Posterior cingulate gyrus (tissue), 11 donors: ENCODE results near the gene GALNT12.

Experiments
- DNase-seq, 10 donors: peaks; one replicate each; pipeline versions ENCODE4 v3.0.0 to v3.0.0-alpha.2; 2020 to 2021; ENCODE audit warnings: mixed read lengths in 3 of 10
- intact Hi-C: fragments of 100-400 bp; cut with DNase I; formaldehyde crosslinking; loops from one replicate; pipeline ENCODE4 v1.15.1; 2023

The GALNT12 gene

DNA sequence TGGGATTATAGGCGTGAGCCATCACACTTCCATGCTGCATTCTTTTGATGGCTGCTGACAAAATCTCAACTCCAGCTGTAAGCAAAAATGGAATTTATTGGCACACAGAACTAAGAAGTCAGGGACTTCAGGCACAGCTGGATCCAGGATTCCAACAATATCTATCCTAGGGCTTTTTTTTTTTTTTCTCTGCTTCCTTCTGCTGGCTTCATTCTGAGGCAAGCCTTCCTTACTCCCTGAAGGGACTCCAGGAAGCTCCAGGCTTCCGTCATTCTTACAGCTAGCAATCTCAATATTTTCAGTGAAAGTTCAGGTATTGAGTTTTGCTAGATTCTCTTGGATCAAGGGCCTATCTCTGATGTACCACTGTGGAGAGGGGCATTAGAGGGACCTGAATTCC, 66.1 kb downstream of the GALNT12 start:
- intact Hi-C loops = no loop called here
- DNase-seq = no peak

DNA sequence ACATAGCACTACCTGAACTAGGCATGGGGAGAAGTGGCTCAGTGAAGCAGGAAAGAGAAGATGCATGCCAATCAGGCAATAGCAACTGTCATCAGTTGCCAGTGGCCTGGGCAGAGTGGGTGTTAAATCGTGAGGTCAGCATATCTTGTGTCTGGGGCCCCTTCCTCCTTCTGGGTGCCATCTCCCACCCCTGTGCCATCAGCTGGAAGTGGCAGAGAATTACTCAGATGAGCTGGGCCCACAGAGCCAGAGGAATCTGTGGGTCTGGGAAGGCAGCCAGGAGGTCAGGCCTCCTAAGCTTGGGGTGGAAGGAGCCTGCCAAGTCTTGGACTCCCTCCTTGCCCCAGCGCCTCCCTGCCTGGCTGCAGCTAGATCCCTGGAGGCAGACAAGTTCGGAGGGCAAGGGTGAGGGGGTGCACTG, 66.5 kb downstream of the GALNT12 start:
- intact Hi-C loops = no loop called here
- DNase-seq = peak in 4 of 10 donors; percentile 9 to 90 (median 24)

DNA sequence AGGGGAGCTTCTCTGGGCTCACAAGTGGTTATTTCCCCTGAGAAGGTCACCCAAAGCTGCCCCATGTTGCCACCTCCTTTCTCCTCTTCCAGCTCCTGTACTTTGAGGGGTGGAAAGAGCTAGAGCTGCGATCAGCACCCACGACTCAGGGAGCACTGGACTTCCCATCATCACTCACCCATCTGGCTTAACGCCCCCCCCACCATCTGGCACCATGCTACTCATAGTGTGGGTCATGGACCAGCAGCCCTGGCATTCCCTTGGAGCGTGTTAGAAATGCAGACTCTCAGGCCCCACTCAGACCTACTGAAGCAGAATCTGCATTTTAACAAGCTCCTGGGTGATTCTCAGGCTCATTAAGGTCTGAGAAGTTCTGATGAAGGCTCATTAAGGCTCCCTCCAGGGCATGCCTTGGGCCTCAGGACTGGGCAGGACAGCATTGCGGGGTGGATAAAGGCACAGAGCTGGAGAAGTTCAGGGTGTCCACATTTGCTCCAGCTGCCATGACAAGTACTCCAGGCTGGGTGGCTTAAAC, 67.3 kb downstream of the GALNT12 start:
- intact Hi-C loops = no loop called here
- peak in 1 of 10 donors; percentile 19 for DNase-seq

DNA sequence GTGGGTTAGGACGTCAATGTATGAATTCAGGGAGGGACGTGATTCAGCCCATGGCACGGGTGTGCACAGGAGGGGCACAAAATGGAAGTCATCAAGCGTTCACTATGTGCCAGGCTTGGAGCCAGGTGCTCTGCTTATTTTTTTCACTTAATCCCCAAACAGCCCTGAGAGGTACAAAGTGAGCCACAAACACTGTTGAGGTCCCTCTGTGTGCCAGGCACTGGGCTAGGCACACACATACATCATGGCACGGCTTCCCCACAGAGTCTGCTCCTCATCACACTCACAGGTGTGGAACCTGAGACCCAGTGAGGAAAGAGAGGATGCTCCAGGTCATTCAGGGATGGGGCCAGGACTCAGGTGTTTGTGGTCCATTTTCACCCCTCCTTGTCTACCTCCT, 68.1 kb downstream of the GALNT12 start:
- intact Hi-C loops = no loop called here

DNA sequence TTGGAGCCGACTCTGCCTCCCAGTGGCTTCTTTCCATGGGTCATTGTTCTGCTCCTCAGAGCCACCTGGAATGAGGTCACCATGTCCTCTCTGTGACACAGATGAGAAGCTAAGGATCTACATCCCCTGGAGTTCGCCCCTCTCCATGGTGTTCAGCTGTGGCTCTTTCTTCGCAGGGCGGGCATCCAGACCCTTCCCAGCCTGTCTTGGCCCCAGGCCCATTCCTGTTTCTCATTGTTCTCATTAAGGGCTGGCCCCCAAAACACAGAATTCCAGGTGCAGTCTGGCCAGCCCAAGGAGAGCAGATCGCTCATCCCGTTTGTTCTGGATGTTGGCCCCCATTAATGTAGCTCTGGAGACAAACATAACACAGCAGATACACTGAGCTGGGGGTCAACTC, 69.8 kb downstream of the GALNT12 start:
- DNase-seq = peak in 1 of 10 donors; percentile 30
- intact Hi-C loops = no loop called here

More for the DNA sequence above, 68.1 kb downstream of the GALNT12 start:
- DNase-seq = peak in 1 of 10 donors; percentile 24

DNA sequence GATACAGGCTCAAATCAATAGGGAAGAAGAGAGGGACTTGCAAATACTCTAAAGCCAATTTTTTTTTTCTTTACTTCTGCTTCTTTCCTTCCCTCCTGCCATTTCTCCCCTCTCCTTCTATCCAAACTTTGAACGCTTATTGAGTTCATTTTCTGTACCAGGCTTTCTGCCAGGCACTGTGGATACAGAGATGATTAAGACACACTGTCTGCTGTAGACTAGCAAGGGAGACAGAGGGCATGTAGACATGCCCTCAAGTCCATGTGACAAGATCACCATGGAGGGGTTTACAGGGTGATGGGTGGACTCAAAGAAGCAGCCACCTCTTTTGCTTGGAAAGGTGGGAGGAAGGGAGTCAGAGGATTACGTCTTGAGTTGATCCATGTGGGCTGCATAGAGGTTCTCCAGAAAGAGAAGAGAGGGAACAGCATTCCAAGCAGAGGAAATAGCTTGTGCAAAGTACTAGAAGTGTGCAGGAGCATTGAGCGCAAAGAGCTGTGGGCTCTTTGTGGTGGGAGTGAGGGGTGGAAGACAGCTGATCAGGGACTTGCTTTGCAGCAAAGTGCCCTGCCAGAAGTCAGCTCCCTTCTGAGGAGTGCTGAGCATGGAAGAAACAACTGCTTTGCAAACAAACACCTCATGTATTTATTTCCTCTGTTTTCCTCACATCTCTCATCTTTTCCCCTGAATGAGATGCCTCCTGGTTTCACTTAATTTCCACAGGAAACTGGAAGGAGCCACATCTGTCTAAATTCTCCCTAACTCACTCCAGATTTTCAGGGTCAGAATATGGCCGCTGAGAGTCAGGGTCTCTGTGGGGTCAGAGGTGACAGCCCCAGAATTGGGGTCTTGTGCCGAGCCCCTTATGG, 71.9 kb downstream of the GALNT12 start:
- intact Hi-C loops = no loop called here
- peak in 1 of 10 donors; percentile 12 for DNase-seq

DNA sequence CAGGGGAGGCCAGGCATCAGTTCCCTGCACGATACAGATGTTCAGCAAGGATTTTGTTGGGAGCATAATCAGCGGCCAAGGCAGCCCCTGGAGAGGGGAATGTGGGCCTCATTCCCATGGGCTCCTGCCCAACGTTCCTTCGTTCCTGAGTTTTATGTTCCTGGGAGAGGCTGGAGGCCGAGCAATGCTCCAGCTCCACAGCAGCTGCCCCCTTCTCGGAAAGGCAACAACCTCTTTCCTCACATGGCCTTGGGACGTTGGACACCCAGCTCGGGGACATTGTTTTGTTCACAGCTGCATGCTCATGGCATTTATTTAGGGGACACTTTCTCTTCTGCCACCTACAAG, 72.5 kb downstream of the GALNT12 start:
- DNase-seq = peak in 1 of 10 donors; percentile 35
- intact Hi-C loops = no loop called here

DNA sequence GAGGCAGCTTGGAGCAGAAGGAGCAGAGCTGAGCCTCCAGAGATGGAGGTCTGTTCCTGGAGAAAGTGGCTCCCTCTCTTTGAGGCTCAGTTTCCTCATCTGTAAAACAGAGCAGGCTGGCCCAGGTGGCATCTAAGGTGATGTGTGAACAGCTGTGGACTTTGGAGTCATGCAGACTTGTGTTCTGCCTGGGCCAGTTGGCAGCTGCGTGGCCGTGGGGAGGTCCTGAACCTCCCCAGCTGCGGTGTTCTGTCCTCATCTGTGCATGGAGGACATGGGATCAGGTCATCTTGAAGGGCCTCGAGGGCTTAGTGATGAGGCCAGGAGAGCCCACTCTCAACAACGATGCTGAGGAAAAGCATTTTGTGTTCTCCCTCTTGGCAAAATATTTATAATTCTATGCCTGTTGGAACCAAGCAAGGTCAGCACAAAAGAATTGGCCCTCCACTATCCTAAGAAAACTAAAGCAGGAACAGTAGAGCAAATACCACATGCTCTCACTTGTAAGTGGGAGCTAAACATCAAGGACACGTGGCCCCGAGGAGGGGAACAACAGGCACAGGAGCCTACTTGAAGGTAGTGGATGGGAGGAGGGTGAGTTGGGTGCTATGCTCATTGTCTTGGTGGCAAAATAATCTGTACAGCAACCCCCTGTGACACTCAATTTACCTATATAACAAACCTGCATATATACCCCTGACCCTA, 73.0 kb downstream of the GALNT12 start:
- peak in 1 of 10 donors; percentile 60 for DNase-seq
- intact Hi-C loops = no loop called here

DNA sequence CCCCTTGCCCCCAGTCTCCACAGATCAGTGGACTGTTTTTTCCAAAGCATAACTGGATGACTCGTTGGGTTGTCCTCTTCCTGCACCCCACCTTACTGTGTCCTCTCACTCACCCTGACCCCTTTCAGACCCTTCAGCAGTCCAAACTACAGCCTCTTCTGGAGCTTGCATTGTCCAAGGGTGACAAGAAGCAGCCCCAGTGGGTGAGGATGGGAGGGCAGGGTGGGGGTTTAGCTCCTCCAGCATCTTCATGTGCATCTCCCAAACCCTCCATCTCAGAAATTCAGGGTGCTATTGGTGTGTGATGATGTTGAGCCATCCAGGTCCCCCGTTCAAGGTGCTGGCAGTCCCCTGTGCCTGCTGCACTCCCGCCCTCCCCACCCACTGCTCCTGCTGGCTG, 73.9 kb downstream of the GALNT12 start:
- intact Hi-C loops = no loop called here
- peak in 1 of 10 donors; percentile 8 for DNase-seq

DNA sequence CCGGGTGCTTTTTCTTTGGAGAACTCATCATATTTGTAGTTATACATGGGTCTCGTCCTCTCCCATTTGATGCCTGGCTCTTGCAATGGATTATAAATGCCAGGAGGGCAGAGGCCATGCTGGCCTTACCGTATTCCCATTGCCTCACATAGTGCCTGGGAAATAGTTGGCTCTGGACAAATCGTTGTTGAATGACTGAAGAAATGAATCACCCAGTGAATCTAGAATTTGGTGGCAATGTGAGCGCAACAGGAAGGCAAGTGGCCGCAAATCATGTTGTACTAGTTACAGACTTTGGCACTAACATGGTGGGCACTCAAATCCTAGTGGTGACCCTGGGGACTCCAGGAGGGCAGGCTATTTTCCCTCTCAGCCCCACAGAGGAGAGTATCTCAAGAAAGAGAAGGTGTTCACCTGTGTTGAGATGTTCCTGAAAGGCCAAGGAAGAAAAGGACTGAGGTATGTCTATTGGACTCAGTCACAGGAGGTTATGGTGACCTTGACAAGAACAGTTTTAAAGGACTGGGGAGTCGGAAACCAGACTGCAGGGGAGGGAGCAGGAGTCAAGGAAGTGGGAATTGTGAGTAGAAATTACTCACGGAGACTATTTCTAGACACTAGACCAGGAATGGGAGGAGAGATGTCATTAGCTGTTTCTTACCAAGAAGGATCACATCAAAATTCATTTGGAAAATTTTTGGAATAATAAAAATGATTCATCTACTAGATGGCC, 74.5 kb downstream of the GALNT12 start:
- peak in 1 of 10 donors; percentile 22 for DNase-seq
- intact Hi-C loops = no loop called here

DNA sequence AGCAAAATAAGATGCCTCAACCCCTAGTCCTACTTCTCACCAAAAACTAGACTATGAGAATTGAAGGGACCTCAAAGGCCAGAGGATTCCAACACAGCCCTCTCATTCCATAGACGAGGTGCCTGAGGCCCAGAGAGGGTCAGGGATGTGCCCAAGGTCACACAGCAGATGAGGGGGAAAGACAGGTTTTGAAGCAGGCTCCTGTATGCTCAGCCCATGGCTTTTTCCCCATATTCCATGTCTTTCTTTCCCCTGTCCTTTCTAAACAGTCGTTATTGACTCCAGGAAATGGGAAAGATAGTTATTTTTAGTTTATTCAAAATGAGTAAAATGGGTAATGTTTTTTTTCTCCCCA, 75.1 kb downstream of the GALNT12 start:
- no peak for DNase-seq
- intact Hi-C loops = no loop called here

DNA sequence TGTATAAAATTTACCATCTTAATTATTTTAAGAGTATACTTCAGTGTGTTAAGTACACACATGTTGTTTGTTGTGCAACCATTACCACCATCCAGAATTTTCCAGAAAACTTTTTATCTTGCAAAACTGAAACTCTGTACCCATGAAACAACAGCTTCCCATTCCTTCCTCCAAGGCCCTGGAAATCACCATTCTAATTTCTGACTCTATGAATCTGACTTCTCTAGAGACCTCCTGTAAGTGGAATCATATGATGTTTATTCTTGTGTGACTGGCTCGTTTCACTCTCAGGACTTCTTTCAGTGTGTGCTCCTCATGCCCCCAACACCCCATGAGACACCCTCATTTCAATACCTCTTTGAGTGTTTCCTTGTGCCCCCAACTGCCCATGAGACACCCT, 75.8 kb downstream of the GALNT12 start:
- DNase-seq = no peak
- intact Hi-C loops = no loop called here

DNA sequence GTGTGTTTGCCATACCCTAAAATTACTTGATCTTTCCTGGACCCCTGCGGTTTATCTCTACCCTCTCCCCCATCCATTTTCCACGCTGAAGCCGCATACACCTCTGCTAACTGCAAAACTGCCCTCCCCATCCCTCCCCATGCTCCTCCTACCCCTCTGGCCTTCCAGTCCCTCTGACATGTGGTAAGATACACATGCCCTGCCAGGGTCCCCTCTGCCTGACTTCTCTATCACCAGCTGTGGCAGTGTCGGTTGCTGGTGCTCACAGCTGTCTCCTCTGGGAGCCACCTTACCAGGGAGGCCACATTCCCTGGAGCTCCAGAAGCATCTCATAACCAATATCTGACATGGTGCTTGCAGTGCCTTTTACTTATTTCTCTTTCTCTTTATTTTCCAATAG, 77.4 kb downstream of the GALNT12 start:
- DNase-seq = no peak
- intact Hi-C loops = no loop called here

DNA sequence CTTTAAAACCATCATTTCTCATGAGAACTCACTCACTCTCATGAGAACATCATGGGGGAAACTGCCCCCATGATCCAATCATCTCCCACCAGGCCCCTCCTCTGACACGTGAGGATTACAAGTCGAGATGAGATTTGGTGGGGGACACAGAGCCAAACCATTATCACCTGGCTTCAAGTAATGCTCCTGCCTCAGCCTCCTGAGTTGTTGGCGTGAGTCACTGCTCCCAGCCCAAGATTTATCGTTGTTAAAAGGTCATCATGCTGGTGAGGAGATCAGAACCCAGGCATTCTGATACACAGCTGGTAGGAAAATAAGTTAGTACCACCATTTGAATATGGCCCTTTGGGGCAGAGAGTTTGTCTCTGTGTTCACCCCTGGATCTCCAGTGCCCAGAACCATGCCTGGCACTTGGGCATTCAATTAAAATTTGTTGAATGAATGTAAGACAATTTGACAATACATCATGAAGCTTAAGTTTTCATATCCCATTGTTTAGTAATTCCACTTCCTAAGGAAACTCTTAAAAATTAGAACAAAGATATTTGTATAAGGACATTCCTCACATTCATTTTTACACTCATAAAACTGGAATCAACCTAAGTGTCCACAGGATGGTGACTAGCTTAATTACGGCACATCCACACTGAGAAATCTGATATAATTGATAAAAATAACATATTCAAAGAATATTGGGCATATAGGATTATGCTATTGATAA, 78.3 kb downstream of the GALNT12 start:
- intact Hi-C loops = no loop called here
- DNase-seq = peak in 1 of 10 donors; percentile 8

DNA sequence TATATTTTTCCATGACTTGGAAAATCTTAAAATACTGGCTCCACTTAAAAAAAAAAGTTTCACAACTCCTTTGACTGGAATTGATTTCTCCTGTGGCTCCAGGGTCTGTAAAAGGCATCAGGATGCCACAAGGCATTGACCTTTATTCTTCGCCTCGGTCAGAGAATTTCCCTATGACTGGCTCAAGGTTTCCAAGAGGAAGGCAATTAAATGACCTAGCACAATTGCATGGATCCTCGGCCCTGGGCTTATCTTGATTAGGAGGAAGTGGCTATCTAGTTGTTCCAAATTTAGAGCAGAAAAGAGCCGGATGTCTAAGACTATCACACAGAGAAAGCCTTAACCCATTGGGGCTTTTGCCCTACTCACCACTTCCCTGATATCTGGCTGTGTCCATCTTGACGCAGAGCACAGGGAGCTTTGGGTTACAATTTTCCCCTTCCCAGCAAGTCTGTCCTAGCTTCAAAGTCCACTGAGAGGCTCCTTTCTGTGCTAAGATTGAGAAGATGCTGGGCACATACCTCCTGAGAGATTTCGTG, 79.3 kb downstream of the GALNT12 start:
- intact Hi-C loops = no loop called here
- peak in 1 of 10 donors; percentile 17 for DNase-seq

DNA sequence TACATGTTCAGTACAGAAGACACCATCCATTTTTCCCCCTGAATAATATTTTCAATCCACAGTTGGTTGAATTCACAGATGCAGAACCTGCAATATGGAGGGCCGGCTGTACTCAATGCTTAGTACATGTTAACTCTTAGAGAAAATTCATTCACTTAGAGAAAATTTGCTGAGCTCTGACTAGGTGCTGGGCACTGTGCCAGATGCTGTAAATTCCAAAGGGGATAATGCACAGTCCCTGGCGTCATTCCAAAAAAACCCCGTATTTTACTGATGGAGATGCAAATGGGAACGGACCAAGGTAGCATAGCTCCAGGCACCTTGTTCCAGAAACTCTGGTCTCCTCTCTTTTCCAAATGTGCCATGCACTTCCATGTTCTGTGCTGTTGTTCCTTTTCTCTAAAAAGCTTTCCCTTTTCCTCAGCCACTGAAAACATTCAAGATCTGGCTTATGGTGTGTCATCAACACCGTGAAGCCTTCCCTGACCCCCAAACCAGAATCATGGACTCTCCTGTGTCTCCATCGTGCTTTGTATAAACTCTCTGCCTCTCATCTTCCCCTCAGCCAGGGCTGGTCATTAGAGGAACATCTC, 80.5 kb downstream of the GALNT12 start:
- DNase-seq = peak in 1 of 10 donors; percentile 60
- intact Hi-C loops = no loop called here

DNA sequence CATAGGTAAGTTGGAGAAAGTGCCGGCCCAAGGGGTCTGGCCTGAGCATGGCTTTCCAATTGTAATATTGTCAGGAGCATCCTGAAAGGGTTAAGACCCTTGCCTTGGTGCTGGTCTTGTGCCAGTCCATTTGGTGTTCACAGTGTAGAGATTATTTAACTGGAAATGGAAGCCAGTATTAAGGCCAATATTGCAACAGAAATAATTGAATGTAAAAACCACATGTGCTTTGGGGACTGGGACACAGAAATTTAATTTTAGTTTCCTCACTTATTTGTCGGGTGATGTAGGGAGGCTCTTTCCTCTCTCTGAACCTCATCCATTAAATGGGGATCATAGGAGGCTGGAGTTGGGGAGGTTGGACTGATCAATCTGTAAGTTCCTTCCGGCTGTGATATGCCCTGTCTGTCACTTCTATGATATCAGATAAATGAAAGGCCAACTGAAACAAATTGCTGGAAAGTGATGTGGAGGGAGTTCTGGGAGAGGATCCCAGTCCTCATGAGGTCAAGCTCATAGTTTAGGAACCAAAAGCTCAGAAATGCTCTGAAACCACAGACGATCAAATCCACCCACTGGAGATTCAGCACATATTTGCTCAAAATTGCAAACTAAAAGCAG, 81.4 kb downstream of the GALNT12 start:
- intact Hi-C loops = no loop called here
- DNase-seq = no peak

DNA sequence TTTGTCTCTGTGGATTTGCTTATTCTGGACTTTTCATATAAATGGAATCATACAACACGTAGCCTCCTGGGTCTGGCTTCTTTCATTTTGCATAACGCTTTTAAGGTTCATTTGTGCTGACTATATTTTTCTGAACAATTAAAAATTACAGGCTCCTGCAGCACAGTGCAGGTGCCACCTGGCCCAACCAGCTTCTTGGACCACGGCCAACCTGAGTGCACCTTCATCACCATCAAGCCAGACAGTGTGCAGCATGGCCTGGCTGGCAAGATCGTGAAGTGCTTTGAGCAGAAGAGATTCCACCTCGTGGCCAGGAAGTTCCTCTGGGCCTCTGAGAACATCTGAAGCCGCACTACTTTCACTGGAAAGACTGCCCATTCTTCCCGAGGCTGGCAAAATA, 82.8 kb downstream of the GALNT12 start:
- intact Hi-C loops = no loop called here
- DNase-seq = peak in 1 of 10 donors; percentile 79

DNA sequence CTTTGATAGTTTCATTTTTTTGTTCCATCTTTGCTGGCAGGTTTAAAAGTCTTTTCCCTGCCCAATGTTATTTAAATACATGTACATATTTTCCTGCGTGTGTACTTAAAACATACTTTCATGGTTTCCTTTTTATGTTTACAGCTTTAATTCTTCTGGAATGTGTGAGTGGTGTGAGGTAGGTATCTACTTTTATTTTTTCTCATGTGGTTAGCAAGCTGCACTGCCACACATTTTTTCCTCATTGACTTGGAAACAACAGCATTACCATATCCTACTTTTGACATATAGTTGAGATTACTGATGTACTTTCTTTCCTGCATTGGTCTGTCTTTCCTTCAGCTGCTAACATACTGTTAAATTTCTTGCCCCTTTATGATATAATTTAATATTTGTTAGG, 84.8 kb downstream of the GALNT12 start:
- intact Hi-C loops = no loop called here
- DNase-seq = no peak
